Stimulated activated CD8-positive, alpha-beta memory T cell treated with anti-CD3 and anti-CD28 coated beads, Interleukin-12 subunit alpha, Interleukin-12 subunit beta, amount 100 ng/mL, for 24 hours (primary cell): ENCODE results near the gene FEM1C.

Source experiments
- DNase-seq: peaks from one replicate; pipeline ENCODE4 v3.0.0-alpha.2; 2020; ENCODE audit errors: extremely low read depth

The FEM1C gene, protein sequence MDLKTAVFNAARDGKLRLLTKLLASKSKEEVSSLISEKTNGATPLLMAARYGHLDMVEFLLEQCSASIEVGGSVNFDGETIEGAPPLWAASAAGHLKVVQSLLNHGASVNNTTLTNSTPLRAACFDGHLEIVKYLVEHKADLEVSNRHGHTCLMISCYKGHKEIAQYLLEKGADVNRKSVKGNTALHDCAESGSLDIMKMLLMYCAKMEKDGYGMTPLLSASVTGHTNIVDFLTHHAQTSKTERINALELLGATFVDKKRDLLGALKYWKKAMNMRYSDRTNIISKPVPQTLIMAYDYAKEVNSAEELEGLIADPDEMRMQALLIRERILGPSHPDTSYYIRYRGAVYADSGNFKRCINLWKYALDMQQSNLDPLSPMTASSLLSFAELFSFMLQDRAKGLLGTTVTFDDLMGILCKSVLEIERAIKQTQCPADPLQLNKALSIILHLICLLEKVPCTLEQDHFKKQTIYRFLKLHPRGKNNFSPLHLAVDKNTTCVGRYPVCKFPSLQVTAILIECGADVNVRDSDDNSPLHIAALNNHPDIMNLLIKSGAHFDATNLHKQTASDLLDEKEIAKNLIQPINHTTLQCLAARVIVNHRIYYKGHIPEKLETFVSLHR

GRCh38 chr5:115544436-115545350 lies at the start of gene FEM1C:
Gene FEM1C, minus strand, starts transcription at chr5:115544775. Its CDS starts 1,282 bp downstream, at chr5:115543493.
- peak; percentile 99 for DNase-seq

DNA sequence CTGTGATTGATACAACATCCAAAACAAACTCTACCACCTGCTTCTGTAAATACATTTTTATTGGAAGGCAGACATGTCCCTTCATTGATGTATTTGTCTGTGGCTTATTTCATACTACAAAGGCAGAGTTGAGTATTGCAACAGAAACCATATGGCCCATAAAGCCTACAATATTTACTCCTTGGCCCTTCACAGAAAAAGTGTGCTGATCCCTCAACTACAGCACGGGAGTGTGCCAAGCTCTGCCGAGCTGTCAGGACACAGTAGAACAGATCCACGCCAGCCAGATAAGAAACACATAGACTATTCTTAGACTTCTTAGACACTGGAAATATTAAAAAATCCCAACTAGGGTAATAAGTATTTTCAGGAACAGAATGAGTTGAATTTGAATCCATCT lies 44.5 kb upstream of the FEM1C start:
- no peak for DNase-seq

- DNase-seq, result no peak
These were observed 44.1 kb upstream of the FEM1C start for GRCh38 chr5:115588640-115589039.

- DNase-seq, result no peak
These were observed 42.1 kb upstream of the FEM1C start for GRCh38 chr5:115586525-115587146.

DNA sequence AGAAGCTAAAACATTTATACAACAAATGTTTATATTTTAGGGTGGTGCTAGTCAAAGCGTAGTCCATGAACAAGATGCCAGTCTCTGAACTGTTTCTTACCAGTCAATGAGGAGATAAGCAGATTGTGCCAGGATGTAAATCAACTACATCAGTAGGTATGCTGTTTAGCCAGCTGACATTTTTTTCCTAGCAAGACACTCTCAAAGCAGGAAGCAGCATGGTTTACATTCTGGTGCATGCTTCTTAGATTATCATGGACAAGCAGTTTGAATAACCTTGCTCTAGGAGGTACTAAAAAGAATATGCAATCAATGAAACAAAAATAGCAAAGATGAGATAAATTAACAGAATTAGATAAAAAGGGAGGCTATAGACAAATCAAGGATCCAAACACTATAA lies 40.7 kb upstream of the FEM1C start:
- DNase-seq, result no peak

GRCh38 chr5:115584501-115584900 lies 39.9 kb upstream of the FEM1C start:
- DNase-seq, result no peak

- no peak for DNase-seq
These were observed 38.9 kb upstream of the FEM1C start for GRCh38 chr5:115583474-115583873.

DNA sequence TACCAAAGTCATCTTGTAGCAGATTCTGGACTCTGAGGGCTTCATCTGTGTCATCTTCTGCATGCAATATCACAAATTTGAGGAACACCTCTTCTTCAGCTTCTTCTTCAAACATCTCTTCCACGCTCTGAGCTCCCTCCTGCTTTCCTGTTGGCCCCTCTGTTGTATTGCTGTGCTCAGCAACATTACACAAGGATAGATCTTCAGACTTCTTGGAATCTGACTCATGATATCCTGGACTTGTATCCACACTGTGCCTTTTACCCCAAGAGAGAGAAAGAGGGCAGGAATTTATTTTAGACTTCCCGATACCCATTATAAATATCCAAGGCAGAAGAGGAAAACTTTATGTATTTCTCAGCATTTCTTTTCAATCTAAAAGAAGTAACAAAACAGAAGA lies 36.4 kb upstream of the FEM1C start:
- no peak for DNase-seq

GRCh38 chr5:115579747-115580173 lies 35.2 kb upstream of the FEM1C start:
- DNase-seq, result no peak

DNA sequence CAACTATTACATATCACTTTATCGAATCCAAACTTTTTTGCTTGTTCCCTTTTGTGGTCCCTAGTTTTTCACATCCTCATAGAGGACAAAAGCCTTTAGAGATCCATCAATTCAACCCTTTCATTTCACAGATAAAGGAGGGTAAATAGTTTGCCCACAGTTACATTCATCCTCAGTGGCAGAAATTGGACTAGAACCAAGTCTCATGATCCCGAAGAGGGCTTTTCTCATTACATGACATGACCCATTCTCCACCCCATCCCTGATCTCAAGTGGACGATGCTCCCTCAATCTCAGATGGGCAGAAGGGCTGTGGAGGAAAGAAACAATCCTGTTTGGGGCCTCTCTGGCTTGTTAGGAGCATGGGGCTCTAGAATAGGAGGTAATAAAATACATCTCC lies 34.6 kb upstream of the FEM1C start:
- no peak for DNase-seq

- DNase-seq, result no peak
These were observed 34.1 kb upstream of the FEM1C start for GRCh38 chr5:115578657-115579056.

DNA sequence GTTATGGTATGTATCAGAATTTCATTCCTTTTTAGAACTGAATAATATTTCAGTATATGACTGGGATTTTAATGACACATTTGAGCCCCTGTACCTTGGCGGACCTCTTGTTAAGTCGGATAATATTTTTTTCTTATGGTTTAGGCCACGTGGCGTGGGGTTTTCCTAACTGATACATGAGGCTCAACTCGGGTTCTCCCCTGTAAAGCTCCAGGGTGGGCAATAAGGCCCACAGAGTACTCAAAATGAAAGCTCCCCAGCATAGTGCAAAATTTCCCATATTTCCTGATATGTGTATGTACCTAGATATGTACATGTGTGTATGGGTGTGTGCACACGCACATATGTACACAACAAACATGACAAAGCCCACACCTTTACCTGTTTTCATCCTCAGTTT lies 33.2 kb upstream of the FEM1C start:
- no peak for DNase-seq

GRCh38 chr5:115577329-115577728 lies 32.8 kb upstream of the FEM1C start:
- DNase-seq, result no peak

- no peak for DNase-seq
These were observed 30.8 kb upstream of the FEM1C start for GRCh38 chr5:115575167-115576070.

GRCh38 chr5:115573133-115573532 lies 28.6 kb upstream of the FEM1C start:
- DNase-seq, result no peak

- no peak for DNase-seq
These were observed 26.9 kb upstream of the FEM1C start for GRCh38 chr5:115571441-115571878.

DNA sequence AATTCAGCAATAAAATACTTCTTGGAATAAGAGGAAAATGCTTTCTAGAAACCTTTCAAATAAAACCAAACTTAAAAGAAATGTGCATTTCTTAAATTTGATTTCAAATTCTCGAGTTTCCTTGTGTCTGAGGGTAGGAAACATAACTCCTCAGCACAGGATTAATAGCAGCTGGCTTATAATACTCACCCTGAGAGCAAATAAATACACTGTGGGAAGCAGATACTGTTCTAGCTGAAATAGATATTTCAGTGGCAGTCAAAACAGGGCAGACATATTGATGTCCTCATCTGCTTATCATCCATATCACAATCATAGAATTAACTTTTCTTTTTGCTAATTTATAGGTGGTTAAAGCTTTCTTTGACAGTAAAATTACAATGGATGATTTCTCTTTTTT lies 24.1 kb upstream of the FEM1C start:
- no peak for DNase-seq

DNA sequence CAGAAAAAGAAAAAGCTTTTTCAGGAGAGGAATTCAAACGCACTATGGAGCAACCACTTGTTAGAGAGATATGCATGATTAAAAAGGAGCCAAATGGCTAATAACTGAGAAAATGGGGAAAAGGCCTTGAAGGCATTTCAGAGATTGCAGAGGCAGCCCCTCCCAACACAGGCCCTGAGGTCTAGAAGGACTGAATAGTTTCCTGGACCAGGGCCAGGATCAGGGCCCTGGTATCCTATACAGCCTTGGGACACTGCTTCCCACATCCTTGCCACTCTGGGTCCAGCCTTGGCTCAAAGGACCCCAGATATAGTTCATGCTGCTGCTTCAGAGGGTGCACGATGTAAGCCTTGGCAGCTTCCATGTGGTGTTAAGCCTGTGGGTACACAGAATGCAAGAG lies 20.7 kb upstream of the FEM1C start:
- no peak for DNase-seq

DNA sequence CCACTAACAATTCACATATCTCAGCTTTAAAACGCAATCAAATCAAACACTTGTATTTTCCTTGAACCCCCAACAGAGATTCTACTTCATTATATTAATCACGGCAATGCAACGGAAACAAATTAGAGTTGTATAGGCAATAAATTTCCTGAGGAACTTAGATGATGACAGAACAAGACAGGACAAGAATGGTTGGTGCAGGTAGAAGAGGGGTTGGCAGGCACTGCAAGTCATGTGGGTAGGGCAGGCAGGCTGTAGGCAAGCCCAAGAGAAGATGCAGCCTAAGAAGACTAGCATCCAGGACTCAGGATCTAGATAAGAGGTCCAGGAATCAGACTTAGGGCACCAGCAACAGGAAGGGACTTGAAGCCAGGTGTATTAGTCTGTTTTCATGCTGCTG lies 16.6 kb upstream of the FEM1C start:
- DNase-seq, result no peak

DNA sequence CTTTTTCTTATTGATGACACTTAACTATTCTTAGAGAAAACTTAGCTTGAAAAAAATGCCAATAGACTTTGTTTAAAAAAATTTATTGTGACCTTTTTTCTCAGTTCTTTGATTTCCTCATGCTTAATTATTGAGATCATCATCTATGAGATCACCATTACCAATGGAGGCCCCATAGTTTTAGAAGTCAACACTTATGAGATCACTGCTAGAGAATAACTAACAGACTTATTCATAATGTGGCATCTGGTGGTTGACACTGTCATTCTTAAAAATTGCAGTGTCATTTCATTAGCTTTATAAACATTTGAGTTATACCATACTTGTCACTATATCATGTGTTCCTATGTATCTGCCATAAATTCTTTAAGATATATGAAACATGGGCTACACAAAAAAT lies 14.9 kb upstream of the FEM1C start:
- DNase-seq, result no peak
